Sigmoid colon (tissue), 4 donors: Measurements from ENCODE around the gene EIPR1.

Experiments used
- POLR2A ChIP-seq, 2 donors: fragments of 450-650 bp; IDR thresholded peaks; one replicate each; pipeline ENCODE4 v1.6.1; 2016; ENCODE audit warnings: antibody characterized with exemption in 2 of 2, mild to moderate bottlenecking in 2 of 2, moderate library complexity in 2 of 2
- POLR2AphosphoS5 ChIP-seq, 4 donors: sonication (generic); formaldehyde crosslinking; IDR thresholded peaks; one replicate each; pipeline ENCODE4 v1.6.1; 2017; ENCODE audit warnings: antibody characterized with exemption in 4 of 4

DNA sequence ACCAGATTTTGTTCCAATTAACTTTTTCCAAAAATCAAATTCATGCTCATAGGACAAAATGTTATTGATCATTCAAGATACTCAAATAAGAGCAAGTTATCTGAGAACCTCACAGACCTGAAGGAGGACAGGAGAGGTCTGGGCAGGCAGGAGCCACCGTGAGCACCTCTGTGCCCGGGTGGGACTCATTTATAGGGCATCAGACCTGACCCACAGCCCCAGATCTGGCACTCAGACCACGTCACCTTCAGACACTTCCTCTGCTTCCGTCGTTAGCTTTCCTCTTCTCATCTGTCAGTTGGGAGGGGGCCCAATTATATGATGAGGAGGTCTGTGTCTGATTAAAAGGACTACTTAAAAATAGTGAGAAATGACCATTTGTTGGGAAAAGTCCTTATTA, 169.4 kb downstream of the EIPR1 start:
- TF ChIP-seq POLR2A (IDR thresholded peaks at IDR 0.05) (no peak), POLR2AphosphoS5 (IDR thresholded peaks at IDR 0.05) (no peak)
